Fibroblast of lung (primary cell): Measurements from ENCODE around the gene ASTN2.

Experiments
- CTCF ChIP-seq, 2 donors: IDR thresholded peaks in 1 of 2; conservative IDR thresholded peaks in 1 of 2; 1 replicate in 1 of 2; 2 replicates in 1 of 2; pipeline ENCODE4 v1.5.1; 2011 to 2012; ENCODE audit warnings: low read length in 2 of 2, control low read depth in 1 of 2, inconsistent platforms in 1 of 2, low read depth in 1 of 2, mild to moderate bottlenecking in 1 of 2
- EZH2 ChIP-seq: IDR thresholded peaks from 2 replicates; pipeline ENCODE4 v1.5.1; 2012; ENCODE audit warnings: low read length, control low read depth, mild to moderate bottlenecking; ENCODE audit errors: missing control alignments

GRCh38 chr9:116516456-116516855 lies 898.4 kb downstream of the ASTN2 start:
- TF ChIP-seq CTCF (conservative IDR thresholded peaks at IDR 0.05 in 1 of 2, IDR thresholded peaks at IDR 0.05 in 1 of 2; ENCODE audit: low read depth in 1 of 2, low read length in 2 of 2), result no peak
- TF ChIP-seq EZH2, result no peak
